ENCODE data around the gene PDE4D. TPM values are rescaled to one million over a fixed set of nuclear protein-coding genes. Genes with fewer than 3 reads are reported as not detected.

Gene PDE4D
- total RNA-seq, 1 experiment from 2014 or later = 3.3 TPM

- no peak for TF ChIP-seq NR3C1 (CRISPR knock-in tag; conservative IDR thresholded peaks at IDR 0.05; ENCODE audit: low read depth)
- TF ChIP-seq ZNF423 (CRISPR knock-in tag; IDR thresholded peaks at IDR 0.05) = no peak
- no peak for TF ChIP-seq RELA (CRISPR knock-in tag; IDR thresholded peaks at IDR 0.05; ENCODE audit: borderline replicate concordance)
- TF ChIP-seq IRF2 (CRISPR knock-in tag; IDR thresholded peaks at IDR 0.05; ENCODE audit: borderline replicate concordance, low read depth) = no peak
These were observed 807.5 kb downstream of the PDE4D start (continued) for GRCh38 chr5:59086024-59086423.

- Mint-ChIP-seq H3K4me3 (no peak overlapping the region), H3K4me1 (no peaks in the 10 kb centered on the region), H3K27me3 (ENCODE audit: low read depth) (no peaks in the 10 kb centered on the region; the same call in 1 of the 2 replicates), H3K9me3 (no peaks in the 10 kb centered on the region), H3K36me3 (no peaks in the 10 kb centered on the region), H3K27ac (no peak overlapping the region)
- DNase-seq (ENCODE audit: low spot score) = no peak
- CTCF ChIA-PET = no interaction called here
- ATAC-seq = no peak
- POLR2A ChIA-PET = no interaction called here
- TF ChIP-seq PRRX2 (CRISPR knock-in tag; IDR thresholded peaks at IDR 0.05) = no peak
- TF ChIP-seq SOX15 (CRISPR knock-in tag; IDR thresholded peaks at IDR 0.05) = no peak
- TF ChIP-seq MYBL2 (CRISPR knock-in tag; IDR thresholded peaks at IDR 0.05) = no peak
- no peak for TF ChIP-seq MAX (CRISPR knock-in tag; IDR thresholded peaks at IDR 0.05)
- no peak for TF ChIP-seq TEAD1 (CRISPR knock-in tag; IDR thresholded peaks at IDR 0.05)
- no peak for TF ChIP-seq SMAD4 (CRISPR knock-in tag; IDR thresholded peaks at IDR 0.05)
- TF ChIP-seq ATF6 (CRISPR knock-in tag; IDR thresholded peaks at IDR 0.05) = no peak
- TF ChIP-seq JAZF1 (CRISPR knock-in tag; IDR thresholded peaks at IDR 0.05) = no peak
- TF ChIP-seq ZNF532 (CRISPR knock-in tag; IDR thresholded peaks at IDR 0.05; ENCODE audit: borderline replicate concordance) = no peak
- TF ChIP-seq IRF1 (CRISPR knock-in tag; IDR thresholded peaks at IDR 0.05) = no peak
These were observed 811.8 kb downstream of the PDE4D start for GRCh38 chr5:59081693-59082092.

- Mint-ChIP-seq H3K27ac (no peak overlapping the region), H3K9me3 (no peaks in the 10 kb centered on the region), H3K4me3 (no peak overlapping the region), H3K27me3 (ENCODE audit: low read depth) (no peaks in the 10 kb centered on the region), H3K4me1 (no peaks in the 10 kb centered on the region), H3K36me3 (no peaks in the 10 kb centered on the region)
- POLR2A ChIA-PET = no interaction called here
- DNase-seq (ENCODE audit: low spot score) (no peak), ATAC-seq (no peak)
- CTCF ChIA-PET = interaction anchor here (0.6 kb wide), 1 partner anchor 23 kb away, joined by 3 read pairs; no protein-coding TSS in a partner anchor
- TF ChIP-seq STAT6 (CRISPR knock-in tag; conservative IDR thresholded peaks at IDR 0.05; ENCODE audit: low read depth) (no peak), FOXK1 (CRISPR knock-in tag; IDR thresholded peaks at IDR 0.05) (no peak), SP1 (CRISPR knock-in tag; conservative IDR thresholded peaks at IDR 0.05) (no peak), ZNF532 (CRISPR knock-in tag; IDR thresholded peaks at IDR 0.05; ENCODE audit: borderline replicate concordance) (no peak)
These were observed 813.6 kb downstream of the PDE4D start for GRCh38 chr5:59079622-59080620.
